NOMO-1 treated with DMSO at 0.1 percent for 48 hours (cell line): ENCODE data around the gene WDR59.
A peak's percentile ranks its signal among the peaks of the same experiment; 100 is the strongest.
"Not testable (repeated sequence)": the region's sequence is repeated elsewhere in the genome, so short reads cannot be mapped to it uniquely, and the experiment has no call there.

ENCODE experiments used
- DNase-seq: peaks from one replicate; lab custom pipeline; 2025; ENCODE audit not compliant: unreplicated experiment; lab: John Stamatoyannopoulos, UW

Gene WDR59

GRCh38 chr16:74984529-74985296, at the start of gene WDR59:
Gene WDR59, minus strand, starts transcription at chr16:74985123. Its CDS starts 106 bp downstream, at chr16:74985017.
- peak; percentile 100 for DNase-seq

- DNase-seq: no peak
Observed at GRCh38 chr16:75032655-75033054, 47.7 kb upstream of the WDR59 start.

GRCh38 chr16:75029854-75030253, 44.9 kb upstream of the WDR59 start:
- DNase-seq: no peak

- DNase-seq: no peak
Observed at GRCh38 chr16:75028544-75029135, 43.7 kb upstream of the WDR59 start.

GRCh38 chr16:75027520-75028300, 42.8 kb upstream of the WDR59 start:
- no peak for DNase-seq

- no peak for DNase-seq
Observed at GRCh38 chr16:75026892-75027391, 42.0 kb upstream of the WDR59 start.

GRCh38 chr16:75026239-75026891, 41.4 kb upstream of the WDR59 start:
- DNase-seq: not testable (repeated sequence)

GRCh38 chr16:75025761-75026160, 40.8 kb upstream of the WDR59 start:
- DNase-seq: no peak

- peak; percentile 52 for DNase-seq
Observed at GRCh38 chr16:75024594-75024993, 39.7 kb upstream of the WDR59 start.

GRCh38 chr16:75024182-75024581, 39.3 kb upstream of the WDR59 start:
- no peak for DNase-seq

- DNase-seq: no peak
Observed at GRCh38 chr16:75023009-75023408, 38.1 kb upstream of the WDR59 start.

GRCh38 chr16:75022567-75022966, 37.6 kb upstream of the WDR59 start:
- DNase-seq: no peak

- DNase-seq: no peak
Observed at GRCh38 chr16:75021410-75021809, 36.5 kb upstream of the WDR59 start.

GRCh38 chr16:75019586-75019985, 34.7 kb upstream of the WDR59 start:
- no peak for DNase-seq

- DNase-seq: no peak
Observed at GRCh38 chr16:75019007-75019406, 34.1 kb upstream of the WDR59 start.

GRCh38 chr16:75017670-75018525, 33.0 kb upstream of the WDR59 start:
- peak; percentile 21 for DNase-seq

- not testable (repeated sequence) for DNase-seq
Observed at GRCh38 chr16:75016451-75017081, 31.6 kb upstream of the WDR59 start.

GRCh38 chr16:75014318-75014717, 29.4 kb upstream of the WDR59 start:
- DNase-seq: no peak

- DNase-seq: not testable (repeated sequence)
Observed at GRCh38 chr16:75013123-75013522, 28.2 kb upstream of the WDR59 start.
